ENCODE data around the gene MUC2.

MUC2 gene

DNA sequence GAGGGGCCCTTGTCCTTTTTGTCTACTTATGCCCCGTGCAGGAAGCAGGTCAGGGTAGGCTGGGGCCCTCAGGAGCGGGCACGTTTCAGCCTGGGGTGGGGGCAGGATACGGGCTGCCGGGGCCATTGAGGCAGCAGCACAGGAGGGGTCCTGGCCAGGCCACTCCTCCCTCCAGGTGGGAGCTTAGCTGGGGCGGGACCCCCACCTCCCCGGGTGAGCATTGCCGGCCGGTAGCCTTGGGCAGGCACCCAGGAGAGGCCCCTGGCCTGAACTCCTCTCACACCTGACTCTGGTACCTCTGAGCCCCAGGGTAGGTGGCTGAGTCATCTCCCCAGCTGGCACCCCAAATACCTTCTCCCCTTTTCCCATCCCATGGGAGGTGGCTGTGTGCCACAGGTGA is 33.2 kb upstream of the MUC2 start:
- no peak for DNase-seq (ENCODE audit: low read depth)
- TF ChIP-seq CTCF (conservative IDR thresholded peaks at IDR 0.05; ENCODE audit: low read length), result no peak

GRCh38 chr11:1041936-1042608 is 32.6 kb upstream of the MUC2 start:
- H3K4me3 ChIP-seq (ENCODE audit: low read length), result no peak overlapping the region
- TF ChIP-seq CTCF (conservative IDR thresholded peaks at IDR 0.05; ENCODE audit: low read length), result no peak
- no peak for DNase-seq (ENCODE audit: low read depth)

More for the DNA sequence above, 33.2 kb upstream of the MUC2 start:
- H3K4me3 ChIP-seq (ENCODE audit: low read length), result no peak overlapping the region

GRCh38 chr11:1042626-1043562 is 31.8 kb upstream of the MUC2 start:
- TF ChIP-seq CTCF (conservative IDR thresholded peaks at IDR 0.05; ENCODE audit: low read length), result no peak
- no peak overlapping the region for H3K4me3 ChIP-seq (ENCODE audit: low read length)

DNA sequence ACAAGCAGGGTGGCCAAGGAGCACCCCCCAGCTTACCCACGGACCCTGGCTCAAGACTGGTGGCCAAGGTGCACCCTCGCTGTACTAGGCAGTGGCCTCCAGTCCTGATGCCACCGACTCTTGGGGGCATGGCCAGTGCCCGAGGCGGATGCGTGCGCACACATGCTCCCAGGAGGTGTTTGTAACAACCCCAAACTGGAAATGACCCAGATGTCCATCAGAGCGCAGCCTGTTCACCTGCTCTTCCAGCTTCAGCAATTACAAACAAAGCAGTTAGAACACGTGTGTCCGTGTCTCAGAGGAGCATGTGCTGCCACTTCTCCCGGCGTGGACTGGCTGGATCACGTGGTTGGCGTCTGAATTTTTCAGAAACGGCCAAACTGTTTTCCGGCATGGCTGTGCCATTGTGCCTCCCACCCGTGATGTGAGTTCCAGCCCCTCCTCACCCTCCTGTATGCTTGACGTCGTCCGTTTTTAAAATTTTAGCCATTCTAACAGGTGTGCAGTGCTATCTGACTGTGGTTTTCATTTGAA is 31.0 kb upstream of the MUC2 start:
- TF ChIP-seq CTCF (conservative IDR thresholded peaks at IDR 0.05; ENCODE audit: low read length), result no peak
- no peak for DNase-seq (ENCODE audit: low read depth)
- H3K4me3 ChIP-seq (ENCODE audit: low read length), result no peak overlapping the region

More at GRCh38 chr11:1042626-1043562, 31.8 kb upstream of the MUC2 start:
- DNase-seq (ENCODE audit: low read depth), result no peak

GRCh38 chr11:1044160-1044559 is 30.5 kb upstream of the MUC2 start:
- no peak overlapping the region for H3K4me3 ChIP-seq (ENCODE audit: low read length)
- no peak for DNase-seq (ENCODE audit: low read depth)
- no peak for TF ChIP-seq CTCF (conservative IDR thresholded peaks at IDR 0.05; ENCODE audit: low read length)

DNA sequence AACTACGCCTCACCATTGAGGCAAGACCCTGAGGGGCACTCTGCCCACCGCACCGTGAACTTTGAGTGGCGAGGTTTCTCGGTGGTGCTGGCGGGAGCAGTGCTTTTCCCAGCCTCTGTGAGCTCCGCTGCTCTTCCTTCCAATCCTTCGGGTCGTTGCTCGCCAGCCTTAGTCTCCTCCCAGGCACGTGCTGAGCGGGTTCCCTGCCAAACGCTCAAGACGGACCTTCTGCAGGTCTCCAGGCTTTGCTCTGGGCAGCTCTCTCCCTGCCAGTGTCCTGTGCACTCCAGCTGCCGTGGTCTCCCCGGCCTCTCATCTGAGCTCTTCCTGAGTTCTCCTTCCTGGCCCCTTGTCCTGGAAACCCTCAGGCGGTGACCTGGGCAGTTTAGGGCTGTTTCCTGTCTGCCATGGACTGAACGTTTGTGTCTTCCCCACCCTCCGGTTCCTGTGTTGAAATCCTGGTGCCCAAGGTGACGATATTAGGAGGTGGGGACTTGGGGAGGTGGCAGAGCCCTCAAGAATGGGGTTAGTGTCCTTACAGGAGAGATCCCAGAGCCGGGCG is 27.0 kb upstream of the MUC2 start:
- H3K4me3 ChIP-seq (ENCODE audit: low read length), result no peak overlapping the region
- no peak for TF ChIP-seq CTCF (conservative IDR thresholded peaks at IDR 0.05; ENCODE audit: low read length)
- no peak for DNase-seq (ENCODE audit: low read depth)

Data from AG10803 (cell line).